H1 (cell line): ENCODE results near the gene CWH43. TPM values are rescaled to one million over a fixed set of nuclear protein-coding genes. Genes with fewer than 3 reads are reported as not detected.
"Not testable (repeated sequence)": the region's sequence is repeated elsewhere in the genome, so short reads cannot be mapped to it uniquely, and the experiment has no call there.

Experiments used
- CTCF ChIA-PET: fragments of 300-600 bp; sonication (Branson Sonifier 250); formaldehyde crosslinking; loops from one replicate; lab custom pipeline; 2021; ENCODE audit not compliant: partially characterized antibody; lab: Charles Lee
- POLR2A ChIA-PET: fragments of 300-600 bp; sonication (Branson Sonifier 250); formaldehyde crosslinking; loops from one replicate; lab custom pipeline; 2021; ENCODE audit warnings: inconsistent platforms; ENCODE audit not compliant: partially characterized antibody; lab: Charles Lee
- DNase-seq, 2 experiments: peaks; one replicate each; pipeline versions ENCODE4 v3.0.0 to v3.0.0-alpha.2; 2010 to 2022; ENCODE audit warnings: low spot score in 2 of 2, low read depth in 1 of 2, mixed read lengths in 1 of 2
- FAIRE-seq: peaks from 2 replicates; lab custom pipeline; 2011; peaks lifted over from hg19 to GRCh38; lab: Jason Lieb, UNC
- H2AFZ ChIP-seq: 2 replicates; pipeline ENCODE4 v1.8.1; 2012; ENCODE audit warnings: low read length, inconsistent platforms
- H2AK5ac ChIP-seq: 2 replicates; pipeline ENCODE4 v1.6.1; 2013; ENCODE audit warnings: low read depth, low read length
- H2BK120ac ChIP-seq: replicated peaks from 2 replicates; pipeline ENCODE3; 2013; ENCODE audit warnings: low read depth, low read length, inconsistent platforms
- H2BK12ac ChIP-seq: 2 replicates; pipeline ENCODE4 v1.6.1; 2013; ENCODE audit warnings: low read depth, low read length
- H2BK15ac ChIP-seq: 2 replicates; pipeline ENCODE4 v1.6.1; 2013; ENCODE audit warnings: low read length
- H2BK20ac ChIP-seq: 2 replicates; pipeline ENCODE4 v1.6.1; 2013; ENCODE audit warnings: low read length
- H2BK5ac ChIP-seq: 2 replicates; pipeline ENCODE4 v1.6.1; 2013; ENCODE audit warnings: low read depth, low read length
- H3K14ac ChIP-seq: 2 replicates; pipeline ENCODE4 v1.6.1; 2013; ENCODE audit warnings: inconsistent platforms; ENCODE audit not compliant: insufficient read length
- H3K18ac ChIP-seq: 2 replicates; pipeline ENCODE4 v1.6.1; 2013; ENCODE audit warnings: low read length; ENCODE audit errors: extremely low read depth
- H3K23ac ChIP-seq: 2 replicates; pipeline ENCODE4 v1.6.1; 2013; ENCODE audit warnings: inconsistent platforms; ENCODE audit not compliant: insufficient read length
- H3K23me2 ChIP-seq: 2 replicates; pipeline ENCODE4 v1.6.1; 2013; ENCODE audit warnings: low read depth, low read length
- H3K27ac ChIP-seq: 2 replicates; pipeline ENCODE4 v1.6.1; 2011; ENCODE audit warnings: low read depth, low read length, inconsistent platforms
- H3K27me3 ChIP-seq, 4 experiments: replicated peaks in 1 of 4; 1 replicate in 1 of 4; 2 replicates in 3 of 4; pipeline versions ENCODE4 v1.6.1 to v1.8.1; 2011 to 2013; ENCODE audit warnings: low read length in 3 of 4, mild to moderate bottlenecking in 3 of 4, inconsistent platforms in 2 of 4, mixed read lengths in 2 of 4, moderate library complexity in 1 of 4; ENCODE audit not compliant: control insufficient read depth in 3 of 4, insufficient read depth in 3 of 4; ENCODE audit errors: extremely low read depth in 1 of 4
- H3K36me3 ChIP-seq, 4 experiments: 2 replicates each; pipeline versions ENCODE4 v1.6.1 to v1.8.1; 2011 to 2013; ENCODE audit warnings: mild to moderate bottlenecking in 4 of 4, low read length in 3 of 4, moderate library complexity in 2 of 4, control low read depth in 1 of 4, inconsistent platforms in 1 of 4; ENCODE audit not compliant: insufficient read depth in 4 of 4, control insufficient read depth in 2 of 4
- H3K4ac ChIP-seq: replicated peaks from 2 replicates; pipeline ENCODE3; 2013; ENCODE audit warnings: low read length, low read depth, mixed read lengths, inconsistent platforms; ENCODE audit not compliant: insufficient read length
- H3K4me1 ChIP-seq, 4 experiments: replicated peaks in 1 of 4; 1 replicate in 1 of 4; 2 replicates in 3 of 4; pipeline versions ENCODE4 v1.6.1 to v1.8.1; 2011 to 2013; ENCODE audit warnings: low read length in 3 of 4, inconsistent platforms in 2 of 4, mixed read lengths in 1 of 4; ENCODE audit not compliant: insufficient read depth in 4 of 4, control insufficient read depth in 3 of 4
- H3K4me2 ChIP-seq, 2 experiments: 2 replicates each; pipeline versions ENCODE4 v1.6.1 to v1.8.1; 2011 to 2013; ENCODE audit warnings: low read depth in 2 of 2, low read length in 2 of 2, control low read depth in 1 of 2, inconsistent platforms in 1 of 2, mild to moderate bottlenecking in 1 of 2; ENCODE audit not compliant: insufficient read depth in 1 of 2
- H3K4me3 ChIP-seq, 4 experiments: fragments of 200-600, 300-600 bp in 1 of 4; sonication (generic), shearing (Covaris generic), sonication (Bioruptor Twin) in 1 of 4; 2 replicates each; pipeline versions ENCODE4 v1.5.1 to v1.8.1; 2011 to 2016; ENCODE audit warnings: low read length in 4 of 4, low read depth in 3 of 4, control low read depth in 2 of 4, inconsistent platforms in 2 of 4, mild to moderate bottlenecking in 2 of 4, mixed read lengths in 1 of 4, moderate library complexity in 1 of 4; ENCODE audit not compliant: insufficient read depth in 2 of 4; ENCODE audit errors: extremely low read depth in 1 of 4
- H3K56ac ChIP-seq: replicated peaks from 2 replicates; pipeline ENCODE3; 2013; ENCODE audit warnings: low read depth, mild to moderate bottlenecking, mixed read lengths, low read length, inconsistent platforms; ENCODE audit not compliant: insufficient read length
- H3K79me1 ChIP-seq: 2 replicates; pipeline ENCODE4 v1.6.1; 2013; ENCODE audit warnings: low read depth, low read length, control low read depth
- H3K79me2 ChIP-seq, 2 experiments: 2 replicates each; pipeline versions ENCODE4 v1.6.1 to v1.8.1; 2012 to 2013; ENCODE audit warnings: low read length in 2 of 2, mild to moderate bottlenecking in 2 of 2, inconsistent platforms in 1 of 2; ENCODE audit not compliant: insufficient read depth in 2 of 2, control insufficient read depth in 1 of 2
- H3K9ac ChIP-seq, 4 experiments: replicated peaks in 1 of 4; 1 replicate in 1 of 4; 2 replicates in 3 of 4; pipeline versions ENCODE4 v1.6.1 to v1.8.1; 2011 to 2013; ENCODE audit warnings: low read depth in 3 of 4, low read length in 3 of 4, control low read depth in 2 of 4, mild to moderate bottlenecking in 2 of 4, moderate library complexity in 2 of 4, inconsistent platforms in 1 of 4; ENCODE audit errors: extremely low read depth in 1 of 4
- H3K9me3 ChIP-seq, 2 experiments: 2 replicates each; pipeline versions ENCODE4 v1.6.1 to v1.8.1; 2012 to 2013; ENCODE audit warnings: mild to moderate bottlenecking in 2 of 2, moderate library complexity in 2 of 2, control low read depth in 1 of 2, inconsistent platforms in 1 of 2, low read depth in 1 of 2, low read length in 1 of 2, mixed read lengths in 1 of 2; ENCODE audit not compliant: insufficient read depth in 2 of 2
- H4K20me1 ChIP-seq, 2 experiments: replicated peaks in 1 of 2; 2 replicates each; pipeline versions ENCODE3 to v1.8.1; 2011 to 2013; ENCODE audit warnings: inconsistent platforms in 2 of 2, low read length in 2 of 2, mild to moderate bottlenecking in 1 of 2; ENCODE audit not compliant: insufficient read depth in 2 of 2, control insufficient read depth in 1 of 2
- H4K5ac ChIP-seq: 2 replicates; pipeline ENCODE4 v1.6.1; 2013; ENCODE audit warnings: low read length, low read depth, mixed read lengths, inconsistent platforms; ENCODE audit not compliant: insufficient read length
- H4K8ac ChIP-seq: 2 replicates; pipeline ENCODE4 v1.8.0; 2013; ENCODE audit warnings: mild to moderate bottlenecking, moderate library complexity, low read length, inconsistent platforms; ENCODE audit not compliant: insufficient read depth; ENCODE audit errors: extremely low read depth
- H4K91ac ChIP-seq: replicated peaks from 2 replicates; pipeline ENCODE3; 2013; ENCODE audit warnings: low read length, mixed read lengths, inconsistent platforms; ENCODE audit not compliant: insufficient read length
- WGBS, 2 experiments: shearing (Covaris generic) in 1 of 2; methylation state at CpG; one replicate each; pipeline versions ENCODE4 v1.1.6 to v1.1.7; 2013 to 2015; ENCODE audit warnings: low lambda C conversion rate in 2 of 2, mixed read lengths in 2 of 2, inconsistent platforms in 1 of 2, low coverage in 1 of 2, missing lambda C conversion rate in 1 of 2; ENCODE audit not compliant: insufficient replicate concordance in 2 of 2, insufficient coverage in 1 of 2, insufficient read length in 1 of 2; ENCODE audit errors: extremely low coverage in 1 of 2, missing lambda C conversion rate in 1 of 2; 5-methylcytosine and 5-hydroxymethylcytosine counted together
- polyA plus RNA-seq, 7 experiments: library from polyadenylated mRNA; depleted of rRNA in 3 of 7; stranded (reverse) in 5 of 7; unstranded in 2 of 7; fragments of >200 nt in 5 of 7; fragments of 200-250 nt in 2 of 7; gene quantifications; 1 replicate in 5 of 7; 2 replicates in 1 of 7; 4 replicates in 1 of 7; pipeline versions ENCODE4 v1.2.1 to v1.2.3, GENCODE V29; 2011 to 2013; ENCODE audit warnings: missing spikeins in 2 of 7, mixed read lengths in 2 of 7
- total RNA-seq: library from RNA; stranded (reverse); fragmentation: NEBNext Ultra II Directional; extraction: Animal tissue kit (Norgen Biotek cat#: 25700); gene quantifications from 2 replicates; pipeline ENCODE4 v1.2.1, GENCODE V29; 2021

Gene CWH43
- total and polyA plus RNA-seq, 2 of the 8 experiments (the other 6 are each of a cell fraction or from before 2014, with no cell fraction given): not detected

- H2AFZ ChIP-seq, H4K20me1 ChIP-seq, H2AK5ac ChIP-seq, H2BK12ac ChIP-seq, H4K91ac ChIP-seq, H3K18ac ChIP-seq, H3K36me3 ChIP-seq, H2BK5ac ChIP-seq, DNase-seq, H3K79me2 ChIP-seq, H3K9ac ChIP-seq, H4K8ac ChIP-seq, FAIRE-seq, CTCF ChIA-PET, H3K79me1 ChIP-seq, H2BK20ac ChIP-seq, H3K4me1 ChIP-seq, H3K27me3 ChIP-seq, H3K27ac ChIP-seq, H2BK120ac ChIP-seq, POLR2A ChIA-PET, H2BK15ac ChIP-seq, H3K56ac ChIP-seq, H3K14ac ChIP-seq, H3K4me2 ChIP-seq, H3K4ac ChIP-seq, H3K23ac ChIP-seq, H4K5ac ChIP-seq: not testable (repeated sequence)
- 68 to 100% methylated on average over 1 to 11 of the region's 11 CpGs for WGBS, 2 experiments
- peaks cover 44% of the 10 kb centered on the region for H3K23me2 ChIP-seq
- H3K4me3 ChIP-seq: 0 out of 8 replicates have a peak overlapping the region, but pooled peaks of 1 of the 4 experiments have one; percentile 1
- peaks cover 46 to 68% of the 10 kb centered on the region in 2 experiments for H3K9me3 ChIP-seq
These were observed 119.3 kb downstream of the CWH43 start for GRCh38 chr4:49105248-49105904.
